ENCODE measurements around the gene AGXT.

AGXT gene

DNA sequence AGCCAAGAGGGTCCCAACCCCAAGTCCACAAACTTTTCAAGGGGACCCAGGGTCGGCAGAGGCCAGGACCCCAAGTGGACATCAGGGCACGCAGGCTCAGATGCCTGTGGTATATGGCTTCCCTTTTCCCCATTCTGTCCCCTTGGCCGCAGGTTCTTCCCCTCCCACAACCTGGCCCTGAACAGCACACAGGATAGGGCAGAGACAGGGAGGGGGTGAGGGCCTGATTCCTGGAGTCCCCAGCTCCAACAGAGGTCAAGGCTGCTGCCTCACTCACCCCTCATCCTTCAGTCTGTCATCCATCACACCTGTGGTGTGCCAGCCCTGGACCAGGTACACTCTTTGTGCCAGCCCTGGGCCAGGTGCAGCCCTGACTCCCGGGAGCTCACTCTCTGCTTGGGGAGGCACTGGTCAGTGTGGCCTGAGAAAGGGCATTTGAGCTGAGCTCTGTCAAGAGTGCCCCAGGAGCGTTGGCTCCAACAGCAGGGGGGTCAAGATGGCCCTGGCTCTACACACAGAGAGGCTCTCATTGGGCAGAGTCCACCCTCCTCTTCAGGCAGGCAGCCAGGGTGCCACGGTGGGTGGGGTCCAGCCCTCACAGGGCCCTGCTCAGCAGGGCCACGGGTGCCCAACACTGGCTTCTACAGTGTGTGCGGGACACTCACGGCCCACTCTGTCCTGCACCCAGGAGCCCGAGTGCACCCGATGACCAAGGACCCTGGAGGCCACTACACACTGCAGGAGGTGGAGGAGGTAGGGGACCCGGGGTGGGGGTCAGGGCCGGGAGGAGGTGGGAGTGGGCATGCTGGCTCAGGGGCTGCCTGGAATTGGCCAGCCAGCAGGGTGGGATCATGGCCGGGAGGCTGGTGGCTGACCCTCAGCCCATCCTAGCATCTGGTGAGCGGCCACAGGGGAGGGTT lies 1.6 kb downstream of the AGXT start:
- no peak for DNase-seq (ENCODE audit: low spot score)

DNA sequence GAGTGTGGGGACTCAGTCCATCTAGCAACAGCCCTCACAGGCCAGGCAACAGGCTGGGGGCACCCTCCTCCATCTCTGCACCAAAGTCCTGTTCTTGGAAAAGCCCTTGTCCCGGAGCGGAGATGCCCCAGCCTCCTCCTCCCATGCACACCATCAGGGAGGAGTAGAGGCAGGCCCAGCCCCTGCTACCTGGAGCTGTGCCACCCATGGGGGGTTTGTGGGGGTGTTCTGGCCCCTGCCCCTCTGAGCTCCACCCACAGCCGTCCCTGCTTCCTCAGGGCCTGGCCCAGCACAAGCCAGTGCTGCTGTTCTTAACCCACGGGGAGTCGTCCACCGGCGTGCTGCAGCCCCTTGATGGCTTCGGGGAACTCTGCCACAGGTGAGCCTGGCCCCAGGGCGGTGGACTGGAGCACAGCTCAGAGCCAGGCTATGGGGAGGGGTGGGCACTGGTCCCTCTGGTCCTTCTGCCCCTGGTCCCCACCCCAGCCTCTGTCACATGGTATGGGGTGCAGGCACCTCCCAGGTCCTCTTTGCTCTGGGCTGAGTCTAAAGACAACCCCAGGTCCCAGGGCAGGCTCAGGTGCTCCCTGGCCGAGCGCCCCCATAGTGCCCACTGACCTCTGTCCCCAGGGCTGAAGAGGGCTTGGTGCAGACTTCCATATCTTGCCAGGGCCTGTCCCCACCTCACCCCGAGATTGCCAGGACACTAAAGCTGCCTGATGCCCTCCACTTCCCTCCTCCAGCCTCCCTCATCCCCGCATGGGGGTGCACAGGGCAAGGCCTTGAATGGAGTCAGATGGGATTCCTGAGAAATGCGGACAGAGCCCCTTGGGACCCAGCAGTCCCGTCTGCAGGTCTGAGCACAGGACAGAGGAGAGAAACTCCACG lies 2.7 kb downstream of the AGXT start:
- DNase-seq (ENCODE audit: low spot score), result no peak

DNA sequence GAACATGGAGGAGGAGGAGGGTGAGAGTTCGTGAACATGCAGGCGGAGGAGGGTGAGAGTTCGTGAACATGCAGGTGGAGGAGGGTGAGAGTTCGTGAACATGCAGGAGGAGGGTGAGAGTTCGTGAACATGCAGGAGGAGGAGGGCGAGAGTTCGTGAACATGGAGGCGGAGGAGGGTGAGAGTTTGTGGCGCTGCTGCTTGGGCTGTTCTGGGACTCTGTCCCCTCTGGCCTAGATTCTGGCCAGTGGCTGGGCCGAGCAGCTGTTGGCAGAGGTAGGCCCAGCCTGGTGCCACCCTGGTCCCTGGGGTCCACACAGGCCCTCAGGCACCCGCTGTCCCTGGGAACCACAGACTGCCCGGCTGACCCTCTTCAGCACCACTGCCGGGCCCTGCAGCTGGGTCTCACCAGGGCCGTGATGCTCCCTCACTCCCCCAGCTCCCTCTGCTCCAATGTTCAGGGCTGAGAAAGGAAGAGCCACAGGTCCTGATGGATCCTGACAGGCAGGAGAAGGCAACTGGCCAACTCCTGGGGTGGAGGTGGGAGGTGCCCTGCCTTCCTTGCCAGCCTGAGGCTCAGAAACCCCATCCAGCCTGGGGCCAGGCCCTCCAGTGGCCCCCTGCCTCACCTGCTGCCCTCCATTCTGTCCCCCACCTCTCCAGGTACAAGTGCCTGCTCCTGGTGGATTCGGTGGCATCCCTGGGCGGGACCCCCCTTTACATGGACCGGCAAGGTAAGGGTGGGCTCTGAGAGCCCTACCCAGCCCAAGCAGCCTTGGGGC lies 3.9 kb downstream of the AGXT start:
- no peak for DNase-seq (ENCODE audit: low spot score)

DNA sequence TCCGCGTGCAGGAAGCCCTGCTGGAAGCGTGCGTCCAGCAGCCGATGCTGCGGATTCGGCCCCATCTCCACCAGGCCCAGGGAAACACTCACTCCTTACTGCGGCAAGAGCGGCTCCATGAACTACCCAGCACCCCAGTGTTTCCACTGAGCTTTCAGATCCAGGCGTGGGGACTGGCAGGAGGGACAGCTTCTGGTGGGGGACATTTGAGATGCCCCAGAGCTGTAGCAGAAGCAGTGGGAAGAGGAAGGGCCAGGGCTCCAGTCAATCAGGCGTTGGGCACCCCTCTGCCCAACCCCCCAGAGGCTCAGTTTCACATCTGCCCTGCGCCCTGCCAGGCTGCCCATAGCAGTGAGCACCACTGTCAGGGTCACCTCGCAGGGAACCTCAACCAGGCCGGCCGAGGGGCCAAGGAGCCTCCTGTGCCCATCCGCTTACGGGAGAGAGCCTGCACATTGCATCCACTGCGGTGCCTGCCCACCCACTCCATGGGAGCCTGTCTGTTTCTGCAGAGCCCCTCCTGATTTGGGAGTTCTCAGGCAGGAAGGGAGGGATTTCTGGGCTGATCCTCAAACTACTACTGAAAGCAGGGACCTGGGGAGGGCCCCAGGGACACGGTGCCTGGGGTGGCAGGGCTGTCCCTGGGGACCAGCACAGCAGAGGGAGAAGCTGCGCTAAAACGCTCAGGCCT lies 4.6 kb downstream of the AGXT start:
- DNase-seq (ENCODE audit: low spot score), result no peak

DNA sequence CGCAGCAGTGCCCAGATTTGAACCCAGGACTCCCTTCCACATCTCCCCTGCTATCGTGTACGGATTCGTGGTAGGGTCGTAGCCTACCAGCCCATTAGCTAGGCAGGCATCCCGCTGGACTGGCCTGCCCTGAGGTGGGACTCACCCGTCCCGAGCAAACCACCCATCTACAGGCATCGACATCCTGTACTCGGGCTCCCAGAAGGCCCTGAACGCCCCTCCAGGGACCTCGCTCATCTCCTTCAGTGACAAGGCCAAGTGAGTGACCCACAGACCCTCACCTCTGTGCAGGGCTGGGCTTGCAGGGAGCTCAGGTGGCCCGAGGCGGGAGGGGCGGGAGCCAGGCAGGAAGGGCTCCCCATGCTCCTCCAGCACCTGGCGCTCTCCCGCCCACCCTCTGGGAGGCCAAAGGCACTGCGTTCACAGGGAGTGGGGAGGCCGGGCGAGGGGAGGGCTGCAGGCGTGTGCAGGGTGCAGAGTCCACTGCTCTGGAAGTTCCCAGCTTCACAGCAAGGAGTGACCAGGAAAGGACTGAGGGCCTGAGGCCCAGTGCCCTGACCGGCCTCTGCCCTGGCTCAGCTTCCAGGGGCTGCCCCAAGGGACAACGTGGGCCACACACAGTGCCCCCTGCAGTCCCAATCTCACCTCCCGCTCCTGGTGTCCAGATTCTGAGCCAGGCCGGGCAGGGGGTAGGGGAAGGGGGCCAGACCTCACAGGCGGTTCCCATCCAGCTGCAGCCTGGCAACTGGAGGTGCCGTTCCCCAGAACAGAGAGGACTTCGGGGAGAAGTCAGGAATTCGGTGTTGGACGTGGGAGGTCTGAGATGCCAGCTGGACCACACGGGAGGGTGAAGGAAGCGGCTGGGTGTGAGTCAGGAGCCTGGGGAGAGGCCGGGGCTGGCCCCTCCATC lies 5.4 kb downstream of the AGXT start:
- DNase-seq (ENCODE audit: low spot score), result no peak

DNA sequence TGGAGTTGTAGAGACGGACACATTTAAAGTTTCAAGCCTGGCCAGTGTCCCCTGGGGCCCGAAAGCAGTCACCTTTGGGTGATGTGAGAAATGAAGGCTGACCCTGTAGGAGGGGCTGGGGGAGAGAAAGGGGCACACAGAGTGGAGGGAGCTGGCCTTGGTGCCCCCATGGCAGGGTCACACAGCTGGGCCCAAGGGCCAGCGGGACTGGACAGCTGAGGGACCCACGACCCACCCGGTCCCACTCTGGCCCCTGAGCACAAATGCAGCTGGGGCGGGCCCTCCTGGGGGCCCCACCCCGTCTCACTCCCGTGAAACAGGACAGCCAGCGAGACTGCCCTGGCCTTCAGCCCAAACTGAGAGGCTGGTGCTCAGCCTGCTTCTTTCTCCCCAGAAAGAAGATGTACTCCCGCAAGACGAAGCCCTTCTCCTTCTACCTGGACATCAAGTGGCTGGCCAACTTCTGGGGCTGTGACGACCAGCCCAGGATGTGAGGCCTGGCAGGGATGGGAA lies 6.1 kb downstream of the AGXT start:
- no peak for DNase-seq (ENCODE audit: low spot score)

DNA sequence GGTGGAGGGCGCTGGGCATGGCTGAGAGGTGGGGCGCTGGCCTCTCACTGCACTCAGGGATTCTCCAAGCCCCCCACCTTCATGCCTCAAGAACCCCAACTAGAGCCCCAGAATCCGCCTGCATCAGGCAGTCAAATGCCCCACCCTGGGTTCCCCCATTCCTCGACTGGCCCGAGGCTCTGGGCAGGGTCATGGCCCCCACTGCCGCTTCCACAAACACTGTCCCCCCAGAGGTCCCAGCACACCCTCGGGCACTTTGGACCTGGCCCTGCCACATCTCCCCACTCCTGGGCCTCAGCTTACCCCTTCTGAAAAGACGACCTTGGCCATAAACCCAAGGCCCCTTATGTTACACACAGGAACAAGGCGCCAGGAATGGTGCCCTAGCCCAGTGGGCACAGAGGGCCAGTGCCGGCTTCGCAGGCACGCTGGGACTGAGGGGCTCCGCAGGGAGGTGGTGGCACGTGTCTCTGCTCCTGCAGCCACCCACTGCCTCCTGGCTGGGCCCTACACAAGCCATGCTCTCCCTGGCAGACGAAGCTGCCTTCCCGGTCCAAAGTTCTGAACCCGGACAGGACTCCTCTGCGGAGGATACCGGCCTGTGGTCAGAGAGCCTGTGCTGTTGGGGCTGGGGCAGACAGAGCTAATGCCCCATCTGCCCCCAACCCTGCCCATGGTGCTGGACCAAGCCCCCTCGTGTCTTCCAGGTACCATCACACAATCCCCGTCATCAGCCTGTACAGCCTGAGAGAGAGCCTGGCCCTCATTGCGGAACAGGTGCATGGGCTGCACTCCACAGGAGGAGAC lies 6.8 kb downstream of the AGXT start:
- no peak for DNase-seq (ENCODE audit: low spot score)

DNA sequence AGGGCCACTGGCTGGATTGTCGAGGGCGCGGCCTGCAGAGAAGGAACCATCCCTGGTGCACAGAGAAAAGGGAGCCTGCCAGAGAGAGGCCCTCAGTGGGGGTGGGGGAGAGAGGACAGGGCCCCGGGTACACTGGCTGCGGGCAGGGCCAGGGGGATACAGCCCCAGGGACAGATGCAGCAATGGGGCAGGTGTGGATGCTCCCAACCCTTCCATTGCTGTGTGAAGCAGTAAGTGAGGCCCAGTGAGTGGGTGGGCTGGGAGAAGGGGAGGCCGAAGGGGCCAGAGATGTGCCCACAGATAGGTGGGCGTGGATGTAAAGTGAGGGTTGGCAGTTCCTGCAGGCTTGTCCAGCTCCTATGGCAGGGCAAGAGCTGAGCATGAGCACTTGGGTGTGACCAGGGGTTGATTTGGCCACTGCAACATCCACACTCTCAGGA lies 7.4 kb downstream of the AGXT start:
- no peak for DNase-seq (ENCODE audit: low spot score)

DNA sequence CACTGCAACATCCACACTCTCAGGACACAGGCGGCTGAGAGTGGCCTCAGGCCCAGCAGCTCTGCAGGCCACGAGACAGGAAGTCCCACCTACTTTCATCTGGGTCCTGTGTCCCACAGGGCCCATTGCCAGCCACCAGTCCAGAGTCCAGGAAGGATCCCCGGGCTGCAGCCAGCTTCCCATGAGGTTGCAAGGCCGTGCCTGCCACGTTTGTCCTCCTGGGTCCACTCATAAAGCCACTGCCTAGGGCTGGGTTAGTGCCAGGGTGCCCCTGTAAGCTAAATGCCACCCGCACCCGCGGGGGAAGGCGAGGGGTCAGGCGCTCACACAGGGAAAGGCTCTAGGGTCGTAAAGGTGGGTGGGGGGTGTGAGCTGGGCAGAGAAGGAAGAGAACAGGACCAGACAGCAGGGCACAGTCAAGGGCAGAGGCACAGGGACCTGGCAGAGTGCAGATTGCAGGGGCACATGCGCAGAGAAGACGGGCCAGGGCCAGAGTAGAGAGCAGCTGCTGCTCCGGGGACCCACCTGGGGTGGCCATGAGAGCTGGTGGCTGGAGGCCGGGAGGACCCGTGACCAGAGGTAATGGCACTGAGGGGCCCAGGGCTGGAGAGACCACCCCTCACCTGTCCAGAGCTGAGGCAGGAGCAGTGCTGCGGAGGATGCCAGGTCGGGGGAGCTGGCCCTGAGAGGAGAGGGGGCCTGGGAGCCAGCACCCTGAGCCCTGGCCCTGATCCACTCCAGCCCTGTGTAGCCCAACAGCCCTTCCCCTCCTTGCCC lies 8.0 kb downstream of the AGXT start:
- no peak for DNase-seq (ENCODE audit: low spot score)

DNA sequence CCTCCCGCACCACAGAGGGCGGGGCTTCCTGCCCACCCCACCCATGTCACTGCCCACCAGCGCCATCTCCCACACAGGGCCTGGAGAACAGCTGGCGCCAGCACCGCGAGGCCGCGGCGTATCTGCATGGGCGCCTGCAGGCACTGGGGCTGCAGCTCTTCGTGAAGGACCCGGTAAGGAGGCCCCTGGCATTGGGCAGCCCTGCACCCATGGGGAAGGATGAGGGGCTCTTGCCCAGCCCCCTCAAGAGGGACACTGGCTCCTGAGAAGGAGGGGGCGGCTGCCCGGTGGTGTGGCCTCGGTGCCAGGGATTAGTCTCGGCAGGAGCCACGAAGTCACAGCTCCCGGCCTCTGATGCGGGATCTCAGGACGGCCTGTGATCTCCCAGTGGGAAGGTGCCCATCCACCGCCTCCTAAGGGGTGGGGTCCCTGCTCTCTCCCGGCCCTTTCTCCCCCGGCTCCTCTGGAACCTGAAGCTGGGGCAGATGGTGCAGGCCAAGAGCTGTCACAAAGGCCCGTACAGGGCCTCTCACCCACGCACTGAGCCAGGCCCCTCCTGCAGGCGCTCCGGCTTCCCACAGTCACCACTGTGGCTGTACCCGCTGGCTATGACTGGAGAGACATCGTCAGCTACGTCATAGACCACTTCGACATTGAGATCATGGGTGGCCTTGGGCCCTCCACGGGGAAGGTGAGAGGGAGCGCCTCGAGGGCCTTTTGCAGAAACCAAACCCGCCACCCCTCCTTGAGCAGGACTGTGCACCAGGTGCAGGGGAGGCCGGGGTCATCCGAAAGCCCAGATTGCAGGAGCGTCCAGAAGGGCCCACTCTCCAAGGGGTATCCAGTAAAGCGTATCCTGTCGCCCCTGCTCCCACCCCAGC lies 9.1 kb downstream of the AGXT start:
- no peak for DNase-seq (ENCODE audit: low spot score)

DNA sequence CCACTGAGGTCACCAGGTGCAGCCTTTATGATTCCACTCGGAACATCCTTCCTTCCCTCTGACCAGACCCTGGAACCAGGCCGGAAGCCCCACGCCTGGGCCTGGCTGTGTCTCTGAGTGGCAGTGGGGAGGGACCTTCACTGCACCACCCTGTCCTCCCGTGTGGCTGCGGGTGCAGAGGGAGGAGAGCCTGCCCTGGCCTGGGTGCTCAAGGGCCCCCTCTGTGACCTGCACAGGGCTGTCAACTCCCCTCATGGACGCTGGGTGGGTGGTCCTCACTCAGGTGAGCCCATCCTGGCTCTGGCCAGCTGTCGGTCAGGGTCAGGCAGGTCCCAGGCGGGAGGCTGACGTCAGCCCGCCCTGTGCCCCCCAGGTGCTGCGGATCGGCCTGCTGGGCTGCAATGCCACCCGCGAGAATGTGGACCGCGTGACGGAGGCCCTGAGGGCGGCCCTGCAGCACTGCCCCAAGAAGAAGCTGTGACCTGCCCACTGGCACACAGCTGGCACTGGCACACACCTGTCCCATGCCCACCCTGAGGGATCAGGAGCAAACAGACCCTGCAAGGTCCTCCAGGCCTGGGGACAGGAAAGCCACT lies 9.8 kb downstream of the AGXT start:
- no peak for DNase-seq (ENCODE audit: low spot score)

DNA sequence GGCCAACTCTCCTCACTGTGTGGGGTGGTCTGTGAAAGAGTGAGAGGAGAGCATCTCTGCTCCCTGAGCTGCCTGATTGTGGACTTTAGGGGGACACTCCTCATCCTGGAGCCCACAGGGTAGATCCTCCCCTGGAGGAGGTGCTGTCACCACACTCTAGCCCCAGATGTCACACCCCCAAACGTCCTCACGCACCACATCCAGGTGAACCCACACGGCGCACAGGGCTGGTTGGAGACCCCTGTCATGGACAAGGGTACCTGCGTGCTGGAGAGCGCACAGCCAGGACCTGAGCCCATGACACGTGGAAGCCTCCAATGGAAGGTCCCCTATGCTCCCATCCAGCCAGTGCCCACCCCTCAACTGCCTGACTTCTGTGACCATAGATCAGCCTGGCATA lies 10.5 kb downstream of the AGXT start:
- no peak for DNase-seq (ENCODE audit: low spot score)

DNA sequence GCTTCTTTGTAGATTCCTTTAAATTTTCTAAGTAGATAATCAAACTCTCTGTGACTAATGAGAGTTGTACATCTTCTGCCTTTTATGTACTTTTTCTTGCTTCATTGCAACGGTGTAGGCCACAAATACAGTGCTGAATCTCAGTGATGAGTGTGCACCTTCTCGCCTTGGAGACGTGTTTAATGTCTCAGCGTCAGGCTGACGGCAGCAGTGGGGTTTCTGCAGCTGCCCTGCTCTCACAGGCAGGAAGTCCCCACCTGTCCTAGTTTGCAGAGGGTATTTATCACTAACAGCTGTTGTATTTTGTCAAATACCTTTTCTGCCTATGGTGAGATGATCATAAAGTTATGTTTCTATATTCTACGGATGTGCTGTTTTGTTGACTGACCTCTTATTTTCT lies 13.3 kb downstream of the AGXT start:
- no peak for DNase-seq (ENCODE audit: low spot score)

DNA sequence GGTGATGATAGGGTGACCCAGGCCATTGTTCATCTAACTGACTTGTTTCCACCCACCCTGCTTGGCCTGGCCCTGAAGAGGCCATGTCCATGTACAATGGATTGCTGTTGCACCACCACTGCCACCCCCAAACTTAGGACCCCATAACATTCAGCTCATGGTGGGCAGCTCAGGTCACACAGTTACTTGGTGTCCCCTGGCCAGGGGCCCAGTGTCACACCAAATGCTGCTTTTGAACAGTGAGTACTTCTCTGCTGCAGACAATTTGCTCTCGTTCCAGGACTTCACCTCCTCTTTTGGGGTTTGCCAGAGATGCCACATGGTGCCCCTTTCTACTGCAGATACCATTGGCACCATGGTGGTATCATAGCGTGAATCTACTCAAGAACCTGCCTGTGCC lies 15.6 kb downstream of the AGXT start:
- no peak for DNase-seq (ENCODE audit: low spot score)

DNA sequence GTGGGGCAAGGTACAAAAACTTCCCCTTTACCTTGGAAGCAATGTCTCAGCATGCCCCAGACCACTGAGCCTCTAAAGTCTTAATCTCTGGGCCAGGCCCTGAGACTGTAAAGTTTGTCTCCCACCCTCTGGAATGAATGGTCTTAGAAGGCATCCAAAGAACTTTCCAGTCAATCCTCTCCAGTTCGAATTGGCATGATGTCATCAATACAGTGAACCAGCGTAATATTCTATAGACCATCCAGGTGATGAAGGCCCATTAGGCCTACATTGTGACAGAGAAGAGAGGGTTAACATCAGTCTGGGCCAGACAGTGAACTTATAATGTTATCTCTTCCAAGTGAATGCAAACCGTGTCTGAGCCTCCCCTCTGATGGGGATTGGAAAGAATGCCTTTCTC lies 16.1 kb downstream of the AGXT start:
- DNase-seq (ENCODE audit: low spot score), result no peak

DNA sequence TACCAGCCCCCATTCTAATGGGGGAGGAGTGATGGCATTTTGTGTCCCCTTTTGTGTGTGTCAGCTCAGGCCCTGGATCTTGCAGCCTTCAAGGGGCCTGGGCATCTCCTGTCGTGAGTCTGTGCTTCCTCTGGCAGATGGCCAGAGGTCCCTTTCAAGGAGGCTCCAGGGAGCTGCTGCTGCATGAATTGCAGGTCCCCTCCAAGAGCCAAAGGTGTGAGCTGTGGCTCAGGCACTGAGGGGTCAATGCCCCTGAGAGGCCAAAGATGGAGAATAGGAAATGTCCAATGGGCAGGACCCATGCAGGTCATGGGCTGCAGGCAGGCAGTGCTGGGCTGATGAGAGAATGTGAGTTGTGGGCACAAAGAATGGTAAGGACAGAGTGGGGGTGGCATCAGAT lies 16.9 kb downstream of the AGXT start:
- no peak for DNase-seq (ENCODE audit: low spot score)

DNA sequence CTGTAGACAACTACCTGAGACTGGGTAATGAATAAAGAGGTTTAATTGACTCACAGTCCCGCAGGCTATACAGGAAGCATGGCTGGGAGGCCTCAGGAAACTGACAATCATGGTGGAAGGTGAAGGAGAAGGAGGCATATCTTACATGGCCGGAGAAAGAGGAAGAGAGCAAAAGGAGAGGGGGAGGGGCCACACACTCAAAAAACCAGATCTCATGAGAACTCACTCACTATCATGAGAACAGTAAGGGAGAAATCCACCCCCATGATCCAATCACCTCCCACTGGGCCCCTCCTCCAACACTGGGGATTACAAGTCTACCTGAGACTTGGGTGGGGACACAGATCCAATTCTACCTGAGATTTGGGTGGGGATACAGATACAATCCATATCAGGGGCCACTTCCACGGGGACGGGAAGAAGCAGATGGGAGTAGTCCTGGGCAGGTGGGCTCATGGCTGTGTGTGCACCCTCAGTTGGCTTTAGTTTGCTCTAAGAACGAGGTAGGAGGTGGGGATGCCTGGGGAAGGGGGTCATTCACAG lies 17.5 kb downstream of the AGXT start:
- DNase-seq (ENCODE audit: low spot score), result no peak
